GM18505 (cell line): Measurements from ENCODE around the gene NPFF.
A peak's percentile ranks its signal among the peaks of the same experiment; 100 is the strongest.

Source experiments
- ATAC-seq: cut with Tn5 transposase; IDR thresholded peaks from one replicate; pipeline ENCODE4 v1.9.1; 2021; ENCODE audit not compliant: unreplicated experiment
- POLR2A ChIP-seq: IDR thresholded peaks from 4 replicates; pipeline ENCODE4 v1.6.1; 2011; ENCODE audit warnings: borderline replicate concordance; ENCODE audit not compliant: insufficient read depth, insufficient read length; ENCODE audit errors: extremely low read depth

Gene NPFF

DNA sequence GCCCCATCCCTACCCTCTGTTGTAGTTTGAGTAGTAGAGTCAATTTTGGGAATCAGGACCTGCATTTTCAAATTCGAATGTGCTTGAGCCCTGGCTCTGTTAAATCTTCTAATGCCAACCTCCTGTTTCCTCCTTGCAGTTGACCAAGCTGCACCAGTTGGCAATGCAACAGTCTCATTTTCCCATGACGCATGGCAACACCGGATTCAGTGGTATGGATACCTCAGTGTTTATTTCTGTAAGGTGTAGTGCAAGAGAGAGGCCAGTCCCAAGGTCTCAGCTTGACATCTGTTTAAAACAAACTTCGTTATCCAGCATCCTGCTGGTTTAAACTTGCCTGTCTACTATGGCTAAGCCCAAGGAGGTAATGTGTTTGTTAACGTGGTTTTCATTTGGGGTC is 40.2 kb downstream of the NPFF start:
- TF ChIP-seq POLR2A, result no peak
- no peak for ATAC-seq

DNA sequence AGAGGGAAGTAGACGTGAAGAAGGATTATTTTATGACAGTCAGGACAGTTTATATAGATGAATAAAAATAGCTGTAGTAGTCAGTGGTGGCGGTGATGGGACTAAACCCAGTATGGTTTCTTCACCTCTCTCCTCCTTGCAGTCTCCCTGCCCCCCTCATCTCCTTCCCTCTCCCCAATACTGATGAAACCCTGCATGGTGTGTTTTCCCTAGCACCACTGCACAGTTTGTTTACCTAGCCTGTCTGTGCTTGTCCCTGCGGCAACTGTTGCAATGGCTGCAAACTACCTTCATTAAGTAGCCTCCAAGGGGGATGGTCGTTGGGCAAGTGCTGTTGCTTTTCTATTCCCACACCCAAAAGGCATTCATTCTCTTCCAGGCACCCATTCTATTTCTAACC is 40.6 kb downstream of the NPFF start:
- no peak for TF ChIP-seq POLR2A
- ATAC-seq, result no peak

DNA sequence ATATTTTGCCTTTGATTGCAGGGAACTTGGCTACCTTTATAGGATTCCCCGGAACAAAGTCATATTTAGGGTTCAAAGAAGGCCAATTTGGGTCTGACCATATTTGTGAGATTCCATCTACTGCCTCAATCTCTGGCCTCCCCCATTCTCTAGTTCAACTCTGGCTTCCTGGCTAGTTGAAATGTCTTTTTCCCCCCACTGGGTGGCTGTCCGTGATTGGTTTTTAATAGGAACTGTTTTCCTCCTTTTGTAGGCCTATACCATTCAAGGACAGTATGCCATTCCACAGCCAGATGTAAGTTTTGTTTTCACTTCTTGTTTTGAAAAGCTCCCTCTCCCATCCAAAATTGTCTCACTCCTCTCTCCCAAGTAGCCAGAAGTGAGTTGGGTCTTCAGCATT is 41.6 kb downstream of the NPFF start:
- no peak for ATAC-seq
- no peak for TF ChIP-seq POLR2A

DNA sequence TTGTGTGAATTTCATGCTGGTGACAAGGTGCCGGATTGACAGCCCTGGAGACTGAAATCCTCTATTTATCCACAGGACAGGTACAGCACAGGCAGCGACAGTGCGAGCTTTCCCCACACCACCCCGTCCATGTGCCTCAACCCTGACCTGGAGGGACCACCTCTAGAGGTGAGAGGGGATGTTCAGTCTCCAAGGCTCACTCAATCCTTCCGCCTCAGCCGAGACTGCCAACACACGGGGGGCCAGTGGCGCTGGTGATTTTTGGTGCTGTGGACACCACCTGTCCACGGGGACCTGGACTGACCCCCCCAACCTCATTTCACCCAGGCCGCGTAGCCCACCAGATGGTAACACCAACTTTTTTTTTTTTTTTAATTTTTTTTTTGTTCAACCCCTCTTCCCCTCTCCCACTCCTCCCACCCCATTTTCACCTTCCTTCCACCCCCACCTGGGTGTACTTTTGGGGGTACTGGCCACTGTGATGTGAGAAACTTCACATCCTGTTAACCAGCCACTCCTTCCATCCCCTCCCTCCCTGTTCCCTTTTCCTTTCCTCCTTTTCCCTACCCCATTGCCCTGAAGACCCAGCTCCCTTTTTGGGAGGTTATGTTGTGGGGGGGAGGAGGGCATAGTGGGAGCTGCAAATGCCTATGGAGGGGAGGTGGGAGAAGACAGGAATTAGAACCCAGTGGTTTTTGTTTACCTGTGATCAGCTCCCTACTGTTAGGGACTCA is 42.4 kb downstream of the NPFF start:
- no peak for TF ChIP-seq POLR2A
- ATAC-seq, result no peak

DNA sequence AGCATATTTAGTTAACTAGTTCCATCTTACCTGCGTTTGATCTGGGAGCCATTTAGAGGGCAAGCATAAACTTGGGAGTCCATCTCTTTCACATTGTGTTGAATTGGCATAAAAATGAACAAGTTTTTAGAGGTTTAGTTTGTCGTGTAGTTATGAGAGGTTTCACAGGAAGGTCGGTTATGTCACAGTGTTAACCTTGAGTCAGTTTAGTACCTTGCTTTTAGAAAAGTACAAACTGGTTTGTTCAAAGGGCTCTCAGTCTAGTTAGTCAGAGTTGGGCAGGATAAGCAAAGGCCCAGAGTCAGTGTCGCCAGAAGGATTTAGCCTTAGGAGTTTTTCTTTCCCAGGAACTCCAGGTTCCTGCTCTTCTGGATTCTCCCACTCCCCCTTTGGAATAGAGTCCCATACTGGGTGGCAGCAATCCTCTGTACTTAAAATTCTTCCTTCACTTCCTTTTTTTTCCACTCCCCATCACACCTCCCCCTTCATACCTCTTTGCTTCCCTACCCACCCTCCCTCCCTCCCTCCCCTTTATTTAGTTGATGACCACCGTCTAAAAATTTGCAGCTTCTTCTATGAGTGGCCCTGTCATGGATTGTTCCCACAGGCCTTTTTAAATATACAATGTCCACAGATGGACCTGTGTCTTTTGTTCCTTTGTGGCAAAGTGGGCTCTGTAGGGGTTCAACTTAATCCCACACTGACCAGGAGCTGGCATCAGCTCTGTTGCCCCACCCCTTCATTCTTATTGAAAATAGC is 43.3 kb downstream of the NPFF start:
- ATAC-seq, result no peak
- TF ChIP-seq POLR2A, result no peak

DNA sequence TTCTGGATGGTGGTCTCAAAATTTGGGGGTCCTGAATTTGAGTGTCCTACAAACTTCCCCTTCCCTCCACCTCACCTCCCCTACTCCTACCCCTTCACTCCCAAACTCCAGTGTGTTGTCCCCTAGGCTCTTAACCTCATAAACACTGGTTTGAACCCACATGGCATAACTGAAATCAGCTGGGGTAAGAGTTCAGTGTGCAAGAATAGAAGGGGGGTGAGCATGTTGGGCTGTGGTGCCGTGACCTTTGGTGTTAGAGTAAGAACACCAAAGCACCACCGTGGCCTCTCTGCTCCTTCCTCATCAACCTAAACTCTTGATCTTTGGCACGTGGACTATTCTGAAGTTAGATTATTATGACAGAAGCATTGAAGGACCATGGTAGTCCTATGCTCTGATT is 44.3 kb downstream of the NPFF start:
- no peak for TF ChIP-seq POLR2A
- ATAC-seq, result no peak

DNA sequence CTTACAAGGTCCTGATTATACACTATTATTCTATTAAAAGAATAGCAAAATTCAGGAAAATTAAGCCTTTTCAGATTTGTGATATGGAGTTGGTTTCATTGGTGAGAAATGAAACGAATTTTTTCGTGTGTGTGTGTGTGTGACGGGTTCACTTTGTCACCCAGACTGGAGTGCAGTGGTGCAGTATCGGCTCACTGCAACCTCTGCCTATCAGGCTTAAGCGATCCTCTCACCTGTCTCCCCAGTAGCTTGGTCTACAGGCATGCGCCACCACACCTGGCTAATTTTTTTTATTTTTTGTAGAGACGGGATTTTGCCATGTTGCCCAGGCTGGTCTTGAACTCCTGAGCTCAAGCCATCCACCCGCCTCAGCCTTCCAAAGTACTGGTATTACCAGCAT is 45.7 kb downstream of the NPFF start:
- TF ChIP-seq POLR2A, result no peak
- ATAC-seq, result no peak

DNA sequence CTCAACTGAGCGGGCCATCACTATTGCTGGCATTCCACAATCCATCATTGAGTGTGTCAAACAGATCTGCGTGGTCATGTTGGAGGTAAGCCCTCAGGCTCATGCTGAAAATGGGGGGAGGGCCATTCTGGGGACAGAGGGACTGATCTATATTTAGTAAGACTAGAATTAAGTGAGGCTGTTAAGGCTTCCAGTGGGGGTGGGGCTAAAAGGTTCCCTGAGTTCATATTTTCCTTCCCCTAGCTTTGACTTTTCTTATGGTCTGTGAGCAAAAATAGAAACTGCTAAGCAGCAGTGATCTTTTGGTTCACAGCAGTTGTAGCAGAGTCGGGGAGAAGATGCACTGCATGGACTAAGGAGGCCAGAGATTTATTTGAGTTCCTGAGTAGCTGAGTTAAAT is 46.2 kb downstream of the NPFF start:
- no peak for ATAC-seq
- peak; percentile 27 for TF ChIP-seq POLR2A

DNA sequence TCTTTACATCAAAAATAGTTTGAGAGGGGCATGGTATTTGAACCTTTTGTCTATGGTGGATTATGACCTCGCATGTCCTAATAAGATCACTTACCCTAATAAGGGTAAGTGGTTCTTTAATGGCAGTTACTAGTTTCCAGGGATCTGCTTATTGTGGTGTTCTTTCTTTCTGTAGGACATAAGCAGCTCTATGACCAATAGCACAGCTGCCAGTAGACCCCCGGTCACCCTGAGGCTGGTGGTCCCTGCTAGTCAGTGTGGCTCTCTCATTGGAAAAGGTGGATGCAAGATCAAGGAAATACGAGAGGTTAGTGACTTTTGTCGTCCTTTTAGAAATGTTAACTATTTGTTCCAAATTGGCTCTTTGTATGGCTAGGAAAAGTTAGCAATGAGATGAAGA is 48.2 kb downstream of the NPFF start:
- no peak for TF ChIP-seq POLR2A
- ATAC-seq, result no peak
